NT2/D1 (cell line): ENCODE results near the gene TLK1.

ENCODE experiments used
- DNase-seq: peaks from one replicate; pipeline ENCODE4 v3.0.0-alpha.2; 2011; ENCODE audit warnings: low read depth, low spot score
- H3K27me3 ChIP-seq: 2 replicates; pipeline ENCODE4 v1.6.0; 2011; ENCODE audit warnings: mild to moderate bottlenecking; ENCODE audit not compliant: insufficient read length, insufficient read depth
- H3K36me3 ChIP-seq: 2 replicates; pipeline ENCODE4 v1.6.1; 2011; ENCODE audit warnings: mild to moderate bottlenecking, low read length, mixed read lengths; ENCODE audit not compliant: insufficient read depth, insufficient read length
- H3K4me1 ChIP-seq: 2 replicates; pipeline ENCODE4 v1.5.1; 2011; ENCODE audit not compliant: insufficient read depth, insufficient read length
- H3K4me3 ChIP-seq: 2 replicates; pipeline ENCODE4 v1.5.1; 2011; ENCODE audit warnings: low read depth; ENCODE audit not compliant: insufficient read length
- H3K9ac ChIP-seq: 2 replicates; pipeline ENCODE4 v1.6.0; 2011; ENCODE audit warnings: low read depth; ENCODE audit not compliant: insufficient read length
- H3K9me3 ChIP-seq: 2 replicates; pipeline ENCODE4 v1.5.1; 2011; ENCODE audit warnings: mild to moderate bottlenecking, low read length; ENCODE audit not compliant: insufficient read depth
- SUZ12 ChIP-seq: IDR thresholded peaks from 2 replicates; pipeline ENCODE4 v1.6.1; 2011; ENCODE audit not compliant: insufficient read length, insufficient read depth; ENCODE audit errors: extremely low read depth
- YY1 ChIP-seq: IDR thresholded peaks from 2 replicates; pipeline ENCODE4 v1.6.1; 2011; ENCODE audit not compliant: insufficient read length, insufficient read depth
- ZNF274 ChIP-seq: IDR thresholded peaks from 2 replicates; pipeline ENCODE4 v1.6.1; 2011; ENCODE audit warnings: mild to moderate bottlenecking, low read depth, low read length

The TLK1 gene

GRCh38 chr2:171004833-171005232 lies 155.9 kb downstream of the TLK1 start:
- Histone ChIP-seq H3K4me1 (no peaks in the 10 kb centered on the region), H3K27me3 (no peaks in the 10 kb centered on the region), H3K9me3 (no peaks in the 10 kb centered on the region), H3K9ac (no peak overlapping the region), H3K36me3 (peaks cover 72% of the 10 kb centered on the region), H3K4me3 (no peak overlapping the region)
- DNase-seq, result no peak
- TF ChIP-seq SUZ12, result no peak
- TF ChIP-seq ZNF274, result no peak
- no peak for TF ChIP-seq YY1

GRCh38 chr2:171004363-171004762 lies 156.3 kb downstream of the TLK1 start:
- Histone ChIP-seq H3K27me3 (no peaks in the 10 kb centered on the region), H3K9ac (no peak overlapping the region), H3K9me3 (no peaks in the 10 kb centered on the region), H3K4me3 (no peak overlapping the region), H3K36me3 (peaks cover 71% of the 10 kb centered on the region), H3K4me1 (no peaks in the 10 kb centered on the region)
- no peak for TF ChIP-seq ZNF274
- no peak for TF ChIP-seq SUZ12
- TF ChIP-seq YY1, result no peak
- DNase-seq, result no peak

DNA sequence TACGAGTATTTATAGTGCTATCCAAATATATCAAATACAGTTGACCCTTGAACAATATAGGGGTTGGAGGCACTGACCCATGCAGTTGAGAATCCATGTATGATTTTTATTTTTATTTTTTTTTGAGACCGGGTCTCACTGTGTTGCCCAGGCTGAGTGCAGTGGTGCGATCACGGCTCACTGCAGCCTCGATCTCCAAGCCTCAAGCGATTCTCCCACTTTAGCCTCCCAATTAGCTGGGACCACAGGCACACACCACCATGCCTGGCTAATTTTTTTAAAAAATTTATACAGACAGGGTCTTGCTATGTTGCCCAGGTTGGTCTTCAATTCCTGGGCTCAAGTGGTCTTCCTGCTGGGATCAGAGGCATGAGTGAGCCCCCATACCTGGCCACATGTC lies 161.0 kb downstream of the TLK1 start:
- no peak for TF ChIP-seq SUZ12
- TF ChIP-seq YY1, result no peak
- no peak for TF ChIP-seq ZNF274
- DNase-seq, result no peak
- Histone ChIP-seq H3K36me3 (peaks cover 60% of the 10 kb centered on the region), H3K9ac (no peak overlapping the region), H3K9me3 (no peaks in the 10 kb centered on the region), H3K4me3 (no peak overlapping the region), H3K4me1 (no peaks in the 10 kb centered on the region), H3K27me3 (no peaks in the 10 kb centered on the region)

DNA sequence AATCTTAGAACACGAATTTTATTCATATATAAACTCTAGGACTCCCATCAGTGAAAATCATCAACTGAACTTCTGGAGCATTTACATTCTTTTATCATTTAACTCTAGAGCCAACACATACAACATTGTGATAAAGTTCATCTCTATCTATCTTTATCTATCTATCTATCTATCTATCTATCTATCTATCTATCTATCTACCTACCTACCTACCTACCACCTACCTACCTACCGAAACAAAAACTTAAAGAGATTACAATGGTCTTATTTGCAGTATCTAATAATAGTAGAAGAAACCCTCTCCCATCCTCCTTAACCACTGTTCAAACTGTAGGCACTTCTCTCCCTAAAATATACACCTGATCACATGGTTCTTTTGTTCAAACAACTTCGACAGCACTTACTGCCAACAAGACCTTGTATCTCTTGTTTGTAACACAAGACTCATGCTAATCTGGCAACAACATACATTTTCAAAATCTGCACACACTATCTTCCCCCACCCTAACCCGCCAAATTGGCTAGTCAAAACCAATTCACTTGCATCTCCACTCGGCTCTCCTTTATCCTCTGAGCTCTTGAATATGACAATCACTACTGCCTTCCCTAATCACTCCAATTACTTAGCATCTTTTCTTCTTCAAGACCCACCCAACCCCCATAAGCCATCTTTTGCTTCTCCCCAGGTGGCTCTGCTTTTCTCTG lies 162.6 kb downstream of the TLK1 start:
- Histone ChIP-seq H3K4me3 (no peak overlapping the region), H3K9ac (no peak overlapping the region), H3K9me3 (no peaks in the 10 kb centered on the region), H3K27me3 (no peaks in the 10 kb centered on the region), H3K4me1 (no peaks in the 10 kb centered on the region), H3K36me3 (peaks cover 58% of the 10 kb centered on the region)
- no peak for DNase-seq
- TF ChIP-seq YY1, result no peak

- Histone ChIP-seq H3K9me3 (no peaks in the 10 kb centered on the region), H3K9ac (no peak overlapping the region), H3K27me3 (no peaks in the 10 kb centered on the region), H3K36me3 (peaks cover 56% of the 10 kb centered on the region), H3K4me3 (no peak overlapping the region), H3K4me1 (no peaks in the 10 kb centered on the region)
- TF ChIP-seq ZNF274 (no peak), YY1 (no peak), SUZ12 (no peak)
- no peak for DNase-seq
These were observed 164.4 kb downstream of the TLK1 start for GRCh38 chr2:170996316-170996715.

- Histone ChIP-seq H3K4me1 (no peaks in the 10 kb centered on the region), H3K4me3 (no peak overlapping the region), H3K27me3 (no peaks in the 10 kb centered on the region), H3K9me3 (no peaks in the 10 kb centered on the region), H3K36me3 (peaks cover 39% of the 10 kb centered on the region), H3K9ac (no peak overlapping the region)
- DNase-seq, result no peak
- no peak for TF ChIP-seq SUZ12
- no peak for TF ChIP-seq YY1
- no peak for TF ChIP-seq ZNF274
These were observed 169.1 kb downstream of the TLK1 start for GRCh38 chr2:170991398-170992182.

DNA sequence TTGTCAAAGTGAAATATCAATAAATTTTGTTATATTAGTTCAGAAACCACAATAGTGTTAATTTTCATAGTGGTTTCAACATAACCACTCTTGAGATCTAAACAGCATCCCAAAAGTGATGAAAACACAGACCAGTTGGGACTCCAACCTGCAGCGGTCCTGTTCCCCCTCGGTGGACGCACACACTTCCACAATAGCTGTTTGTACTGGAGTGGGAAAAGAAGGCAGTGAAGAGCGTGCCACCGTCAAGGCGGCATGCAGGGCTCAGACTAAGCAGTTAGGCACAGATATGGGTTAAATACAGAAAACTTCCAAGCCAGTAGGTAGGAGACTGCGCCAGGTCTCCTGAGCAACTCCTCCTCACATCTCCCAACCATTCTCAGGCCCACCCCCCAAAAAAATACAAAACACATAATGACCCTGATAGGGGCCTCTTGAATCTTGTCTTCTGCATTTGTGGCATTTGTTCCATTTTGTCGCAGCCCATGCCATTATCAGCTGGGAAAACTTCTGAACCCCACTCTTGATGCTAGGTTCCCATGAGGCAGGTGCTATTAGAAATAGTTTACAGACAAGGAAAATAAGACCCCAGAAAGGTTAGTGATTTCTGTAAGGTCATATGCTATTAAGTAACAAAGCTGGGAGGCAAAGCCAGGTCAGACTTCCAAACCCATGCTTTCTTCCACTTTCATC lies 174.0 kb downstream of the TLK1 start:
- TF ChIP-seq ZNF274 (no peak), YY1 (no peak), SUZ12 (no peak)
- H3K4me1 ChIP-seq, result no peaks in the 10 kb centered on the region
- H3K9me3 ChIP-seq, result no peaks in the 10 kb centered on the region
- H3K27me3 ChIP-seq, result no peaks in the 10 kb centered on the region
- no peak overlapping the region for H3K9ac ChIP-seq
- peaks cover 14% of the 10 kb centered on the region for H3K36me3 ChIP-seq
- no peak overlapping the region for H3K4me3 ChIP-seq
- DNase-seq, result no peak
